HG02798 (cell line): ENCODE measurements around the gene APBB1IP.
"Not testable (repeated sequence)": the region's sequence is repeated elsewhere in the genome, so short reads cannot be mapped to it uniquely, and the experiment has no call there.

Experiments
- ATAC-seq: cut with Tn5 transposase; IDR thresholded peaks from one replicate; pipeline ENCODE4 v1.9.1; 2021; ENCODE audit warnings: mild to moderate bottlenecking; ENCODE audit not compliant: unreplicated experiment, poor library complexity

The APBB1IP gene

DNA sequence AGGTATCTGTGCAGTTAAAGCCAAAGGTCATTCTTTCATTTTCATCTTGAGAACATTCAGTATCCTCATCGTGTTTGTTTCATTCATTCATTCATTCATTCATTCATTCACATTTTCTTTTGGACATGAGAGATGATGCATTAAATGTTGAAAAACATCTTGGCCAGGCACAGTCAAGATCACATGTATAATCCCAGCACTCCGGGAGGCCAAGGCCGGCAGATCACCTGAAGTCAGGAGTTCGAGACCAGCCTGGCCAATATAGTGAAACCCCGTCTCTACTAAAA, 34.3 kb downstream of the APBB1IP start:
- ATAC-seq, result no peak

DNA sequence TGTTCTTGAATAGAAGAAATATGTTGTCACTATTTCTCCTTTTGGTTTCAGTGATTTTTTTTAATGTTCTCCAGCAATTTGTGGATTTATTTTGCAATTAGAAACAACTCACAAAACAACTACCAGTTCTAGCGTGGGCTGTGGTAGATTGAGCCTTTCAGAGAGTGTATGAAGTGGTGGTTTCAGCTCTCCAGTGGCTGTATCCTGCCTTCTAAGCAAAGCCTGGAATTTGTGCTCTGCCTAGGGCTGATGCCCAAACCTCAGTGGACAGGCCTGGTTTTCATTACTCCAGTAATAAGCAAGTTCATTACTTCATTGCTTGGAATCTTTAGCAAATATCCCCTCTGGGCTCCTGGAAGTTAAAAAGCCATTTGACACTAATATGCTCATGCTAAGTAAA, 35.9 kb downstream of the APBB1IP start:
- ATAC-seq, result no peak

DNA sequence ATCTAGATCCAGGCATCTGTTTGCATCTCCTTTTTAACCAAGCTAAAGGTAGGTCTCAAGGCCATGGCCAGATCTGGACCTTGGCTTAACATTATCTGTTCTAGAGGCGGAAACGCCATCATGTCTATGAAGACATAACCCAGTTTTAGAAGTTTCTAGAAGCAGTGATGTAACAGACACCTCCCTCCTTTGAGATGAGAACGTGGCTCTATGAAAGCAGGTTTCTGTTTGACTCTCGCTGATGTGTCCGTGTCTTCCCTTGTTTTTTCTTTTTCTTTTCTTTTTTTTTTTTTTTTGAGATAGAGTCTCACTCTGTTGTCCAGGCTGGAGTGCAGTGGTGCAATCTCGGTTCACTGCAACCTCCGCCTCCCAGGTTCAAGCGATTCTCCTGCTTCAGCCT, 36.7 kb downstream of the APBB1IP start:
- ATAC-seq, result peak; percentile 34

DNA sequence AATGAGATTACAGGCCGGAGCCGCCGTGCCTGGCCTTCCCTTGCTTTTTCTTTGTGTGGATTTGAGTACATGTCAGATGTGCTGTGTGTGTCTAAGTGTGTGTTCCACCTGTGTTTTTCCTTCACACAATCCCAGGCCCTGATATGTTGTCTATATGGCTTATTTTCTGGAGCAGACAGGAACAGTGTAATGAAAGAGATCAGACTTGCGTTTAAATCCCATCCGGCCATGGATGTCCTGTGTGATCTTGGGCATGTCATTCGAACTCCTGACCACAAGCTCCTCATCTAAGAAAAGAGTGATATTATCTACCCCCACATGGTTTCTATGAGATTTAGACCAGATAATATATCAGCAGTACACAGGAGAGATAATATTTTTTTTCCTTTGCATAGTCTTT, 37.2 kb downstream of the APBB1IP start:
- ATAC-seq, result no peak

DNA sequence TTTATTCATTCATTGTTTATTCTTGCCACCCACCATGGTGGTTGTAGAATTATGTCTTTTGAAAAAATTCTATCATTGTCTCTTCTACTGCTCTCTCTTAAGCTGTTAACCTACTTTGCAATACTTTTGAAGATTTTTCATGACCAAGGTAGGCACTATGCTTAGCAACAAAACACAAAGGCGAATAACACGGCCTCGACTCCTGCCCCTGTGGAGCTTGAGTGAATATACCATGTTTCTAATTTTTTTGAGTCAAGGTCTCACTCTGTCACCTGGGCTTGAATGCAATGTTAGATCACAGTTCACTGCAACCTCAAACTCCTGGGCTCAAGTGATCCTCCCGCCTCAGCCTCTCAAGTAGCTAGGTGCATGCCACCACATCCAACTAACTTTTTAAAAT, 39.4 kb downstream of the APBB1IP start:
- no peak for ATAC-seq

DNA sequence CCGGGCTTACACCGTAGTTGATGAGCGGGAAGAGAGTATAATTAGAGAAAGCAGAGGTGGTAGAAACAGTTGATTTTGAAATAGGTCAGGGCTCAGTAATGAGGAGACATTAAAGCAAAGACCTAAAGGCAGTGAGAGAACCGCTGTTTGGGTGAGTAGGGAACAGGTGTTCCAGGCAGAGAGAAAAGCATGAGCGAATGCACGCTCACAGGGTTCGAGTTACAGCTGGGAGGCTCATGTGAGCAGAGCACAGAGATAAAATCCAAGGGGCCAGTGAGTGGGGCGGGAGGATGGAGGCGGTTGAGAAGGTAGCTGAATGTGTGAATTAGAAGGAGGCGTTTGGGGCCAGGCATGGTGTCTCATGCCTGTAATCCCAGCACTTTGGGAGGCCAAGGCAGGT, 39.9 kb downstream of the APBB1IP start:
- ATAC-seq, result no peak

DNA sequence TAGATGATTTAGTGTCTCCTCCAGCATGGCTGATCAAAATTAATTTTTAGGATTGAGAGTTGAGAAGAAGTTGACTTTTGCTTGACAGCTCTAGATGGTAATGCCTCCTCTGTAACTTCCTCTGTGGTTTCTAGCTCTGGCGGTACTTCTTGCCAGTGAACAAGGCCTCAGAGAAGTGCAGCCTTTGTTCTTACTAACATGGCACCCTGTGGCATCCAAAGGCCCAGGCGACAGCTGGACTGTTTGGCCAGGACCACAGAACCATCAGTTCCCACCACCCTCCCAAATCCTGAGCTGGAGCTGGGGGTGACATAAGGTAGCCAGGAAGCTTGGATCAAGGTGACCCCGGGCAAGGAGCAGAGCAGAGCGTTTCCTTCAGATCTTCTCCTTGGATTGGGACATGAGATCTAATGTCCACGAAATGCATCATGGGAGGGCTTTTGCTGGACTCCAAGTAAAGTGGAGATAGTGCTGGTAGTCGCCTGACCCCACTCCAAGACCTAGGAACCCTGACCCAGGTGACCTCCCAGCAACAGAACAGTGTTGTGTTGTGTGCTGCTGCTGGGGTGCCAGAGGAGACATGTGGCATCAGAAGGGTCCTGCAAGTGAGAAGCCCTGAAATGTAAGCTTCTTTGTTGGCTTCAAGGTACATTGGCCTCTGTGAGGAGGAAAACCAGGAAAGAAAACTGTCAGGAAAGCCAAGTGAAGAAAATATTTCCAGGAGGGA, 41.8 kb downstream of the APBB1IP start:
- ATAC-seq, result peak; percentile 50

DNA sequence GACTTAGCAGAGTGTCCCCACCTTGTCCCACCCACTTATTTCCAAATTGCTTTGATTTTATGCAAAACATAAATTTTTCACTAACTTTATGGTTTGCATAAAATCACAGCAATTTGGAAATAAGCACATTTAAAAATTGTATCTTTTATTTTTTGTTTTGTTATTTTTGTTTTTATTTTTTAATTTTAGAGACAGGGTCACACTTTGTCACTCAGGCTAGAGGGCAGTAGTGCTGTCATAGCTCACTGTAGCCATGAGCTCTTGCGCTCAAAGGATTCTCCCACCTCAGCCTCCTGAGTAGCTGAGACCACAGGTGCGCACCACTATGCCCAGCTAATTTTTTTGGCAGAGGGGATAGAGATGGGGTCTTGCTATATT, 43.2 kb downstream of the APBB1IP start:
- ATAC-seq, result peak; percentile 27

DNA sequence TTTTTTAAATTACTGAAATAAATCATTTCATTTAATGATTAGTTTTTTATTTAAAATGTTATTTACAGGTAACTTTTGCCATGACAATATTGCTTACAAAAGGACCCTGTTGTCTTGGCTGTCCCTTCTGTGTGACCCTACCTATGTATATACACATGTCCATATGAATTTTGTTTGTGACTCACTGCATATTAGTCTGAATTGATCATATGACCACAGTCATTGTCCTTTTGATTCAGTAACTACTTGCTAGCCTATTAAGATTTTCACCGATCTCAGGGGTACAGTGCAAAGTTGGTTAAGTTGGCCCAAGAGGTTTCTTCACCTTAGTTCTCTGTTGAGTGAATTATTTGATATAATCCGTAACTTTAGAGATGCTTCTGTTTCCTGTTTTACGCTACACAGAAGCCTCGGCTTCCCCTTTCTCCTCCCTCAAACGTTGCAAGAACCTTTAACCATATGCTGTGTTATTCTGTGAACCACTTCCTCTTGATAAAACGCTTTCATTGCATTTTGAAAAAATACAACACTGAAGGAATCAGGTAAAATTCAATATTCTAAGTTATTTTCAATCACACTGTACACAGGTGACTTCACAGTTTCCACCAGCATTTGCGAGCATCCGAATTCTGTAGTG, 43.9 kb downstream of the APBB1IP start:
- ATAC-seq, result peak; percentile 37

DNA sequence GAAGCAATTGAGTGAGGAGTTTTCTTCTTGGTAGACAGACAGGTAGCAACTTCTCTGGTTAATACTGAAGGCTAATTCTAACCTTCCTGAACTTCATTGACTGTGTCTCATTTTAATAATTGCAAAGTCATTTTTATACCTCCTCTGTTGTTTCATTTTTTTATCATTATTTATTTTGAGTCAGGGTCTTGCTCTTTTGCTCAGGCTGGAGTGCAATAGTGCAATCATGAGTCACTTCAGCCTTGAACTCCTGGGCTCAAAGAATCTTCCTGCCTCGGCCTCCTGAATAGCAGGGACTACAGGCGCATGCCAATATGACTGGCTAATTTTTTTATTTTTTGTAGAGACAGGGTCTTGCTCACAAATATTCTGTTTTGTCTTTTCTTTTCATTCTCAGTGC, 45.4 kb downstream of the APBB1IP start:
- no peak for ATAC-seq

DNA sequence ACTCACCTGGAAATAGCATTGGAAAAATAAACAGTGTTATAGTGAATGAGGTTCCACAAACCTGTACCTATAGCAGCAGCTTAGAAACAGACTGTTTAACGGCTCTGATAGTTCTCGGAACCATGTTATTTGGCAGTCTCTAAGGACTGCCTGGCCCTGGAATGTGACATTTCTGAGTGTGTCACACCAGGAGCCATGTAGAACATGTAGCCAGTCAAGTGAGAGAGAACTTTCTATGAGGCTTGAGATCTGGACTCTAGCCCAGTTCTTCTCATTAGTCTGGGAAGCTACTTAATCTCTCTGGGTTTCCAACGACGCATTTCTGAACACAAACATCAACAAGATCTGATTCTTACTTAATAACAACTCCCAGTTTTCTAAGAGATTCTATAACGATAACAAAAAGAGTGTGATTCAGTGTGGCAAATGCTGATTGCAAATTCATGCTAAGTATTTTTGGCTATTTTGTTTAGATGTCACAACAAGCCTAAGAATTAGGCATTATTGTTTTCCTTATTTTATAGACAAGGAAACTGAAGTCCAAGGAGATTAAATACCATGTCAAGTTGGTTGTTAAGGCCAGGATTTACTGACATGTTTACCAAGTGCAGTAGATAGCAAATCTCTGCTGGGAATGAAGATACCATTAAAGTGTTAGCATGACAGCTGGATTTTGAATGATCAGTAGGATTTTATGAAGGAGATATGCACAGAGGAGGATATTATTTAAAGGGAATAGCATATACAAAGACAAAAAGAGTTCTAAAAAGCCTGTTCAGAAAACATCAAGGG, 47.2 kb downstream of the APBB1IP start:
- ATAC-seq, result no peak

DNA sequence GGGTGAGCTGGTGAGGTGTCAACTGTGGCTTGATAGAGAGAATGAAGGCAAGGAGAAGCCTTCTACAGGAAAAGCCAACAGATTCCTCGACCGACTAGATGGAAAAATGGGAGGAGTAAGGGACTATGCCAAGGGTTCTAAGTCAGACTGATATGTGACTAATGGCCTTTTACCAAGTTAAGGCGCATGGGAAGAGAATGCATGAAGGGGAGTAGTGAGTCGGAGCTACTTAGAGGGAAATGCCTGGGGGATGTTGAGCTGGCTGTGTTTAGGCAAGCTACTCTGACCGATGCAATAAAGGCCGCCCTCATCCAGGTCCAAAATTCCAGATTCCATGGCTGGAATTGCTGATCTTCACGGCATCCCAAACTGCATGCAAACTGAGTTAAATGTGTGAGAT, 48.2 kb downstream of the APBB1IP start:
- ATAC-seq, result no peak

DNA sequence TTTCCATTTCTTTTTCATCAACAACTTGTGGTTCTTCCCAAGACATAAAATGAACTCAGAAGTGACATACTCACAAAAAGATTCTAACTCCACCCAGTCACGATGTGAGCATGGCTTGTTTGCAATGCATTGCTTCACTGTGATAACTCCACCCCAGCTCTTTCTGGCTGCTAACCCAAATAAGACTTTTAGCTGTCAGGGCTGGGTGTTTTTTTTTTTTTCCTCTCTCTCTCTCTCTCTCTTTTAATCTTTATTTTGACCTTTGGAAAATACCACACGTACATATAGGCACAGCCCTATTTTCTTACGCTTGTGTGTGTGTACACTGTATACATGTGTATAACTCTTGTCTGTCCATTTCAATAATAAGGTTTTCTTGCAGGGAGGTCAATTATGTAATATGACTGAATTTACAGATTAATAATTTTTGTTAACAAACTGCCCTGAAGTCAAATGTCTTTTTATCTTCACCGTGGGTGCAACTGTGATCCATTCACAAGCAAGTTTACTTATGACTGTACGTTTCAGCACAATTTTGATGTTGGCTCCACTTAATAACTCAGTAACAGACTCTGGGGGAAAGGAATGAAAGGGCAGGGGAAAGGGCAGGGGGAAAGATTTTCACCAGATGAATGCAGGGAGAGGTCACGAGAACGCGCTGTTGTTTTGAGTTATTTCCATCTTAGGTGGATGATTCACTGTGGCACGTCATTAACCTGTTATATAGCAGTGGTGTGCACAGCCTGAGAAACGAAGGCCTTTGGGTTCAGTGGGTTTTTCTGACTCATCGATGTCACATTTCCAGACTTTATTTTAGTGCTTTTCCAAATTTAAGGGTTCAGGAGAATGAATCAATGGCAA, 49.1 kb downstream of the APBB1IP start:
- ATAC-seq, result peak; percentile 85

DNA sequence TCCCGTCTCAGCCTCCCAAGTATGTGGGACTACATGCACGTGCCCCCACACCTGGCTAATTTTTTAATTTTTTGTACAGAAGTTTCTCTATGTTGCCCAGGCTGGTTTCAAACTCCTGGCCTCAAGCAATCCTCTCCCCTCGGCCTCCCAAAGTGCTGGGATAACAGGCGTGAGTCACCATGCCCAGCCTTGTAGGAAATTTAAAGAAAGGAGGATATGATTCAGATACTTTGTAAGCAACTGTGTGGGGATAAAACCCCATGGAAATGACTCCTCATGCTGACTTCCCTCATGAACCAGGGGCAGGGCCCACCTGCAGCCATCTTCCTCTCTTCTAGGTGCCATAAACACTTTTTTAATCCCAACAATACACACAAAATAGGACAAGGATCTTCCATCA, 50.2 kb downstream of the APBB1IP start:
- no peak for ATAC-seq

DNA sequence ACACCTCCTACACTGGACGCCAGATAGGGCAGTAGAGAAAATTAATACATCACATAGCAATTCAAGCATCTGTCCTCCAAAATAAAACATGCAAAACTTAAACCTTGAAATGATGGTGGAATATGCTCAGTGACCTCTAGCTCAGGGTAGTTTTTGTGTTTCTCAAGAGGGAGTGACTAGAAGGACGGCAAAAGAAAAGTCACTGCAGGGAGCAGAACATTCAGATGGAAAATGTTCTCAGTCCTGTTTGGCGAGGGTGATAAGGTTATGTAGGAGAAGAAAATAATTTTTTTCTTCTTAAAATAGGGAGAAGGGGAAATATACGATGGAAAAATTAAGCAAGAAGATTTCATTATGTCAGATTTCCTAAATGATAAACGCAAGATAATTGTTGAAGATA, 50.9 kb downstream of the APBB1IP start:
- no peak for ATAC-seq

DNA sequence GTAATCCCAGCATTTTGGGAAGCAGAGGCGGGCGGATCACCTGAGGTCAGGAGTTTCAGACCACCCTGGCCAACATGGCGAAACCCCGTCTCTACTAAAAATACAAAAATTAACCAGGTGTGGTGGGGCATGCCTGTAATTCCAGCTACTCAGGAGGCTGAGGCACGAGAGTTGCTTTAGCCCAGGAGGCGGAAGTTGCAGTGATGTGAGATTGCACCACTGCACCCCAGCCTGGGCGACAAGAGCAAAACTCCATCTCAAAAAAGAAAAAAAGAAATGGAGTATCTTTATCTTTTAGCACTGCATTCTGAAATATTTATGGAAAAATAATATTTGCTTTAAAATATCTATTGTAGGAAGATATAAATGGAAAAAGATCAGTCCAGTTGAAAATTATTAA, 52.2 kb downstream of the APBB1IP start:
- ATAC-seq, result not testable (repeated sequence)

DNA sequence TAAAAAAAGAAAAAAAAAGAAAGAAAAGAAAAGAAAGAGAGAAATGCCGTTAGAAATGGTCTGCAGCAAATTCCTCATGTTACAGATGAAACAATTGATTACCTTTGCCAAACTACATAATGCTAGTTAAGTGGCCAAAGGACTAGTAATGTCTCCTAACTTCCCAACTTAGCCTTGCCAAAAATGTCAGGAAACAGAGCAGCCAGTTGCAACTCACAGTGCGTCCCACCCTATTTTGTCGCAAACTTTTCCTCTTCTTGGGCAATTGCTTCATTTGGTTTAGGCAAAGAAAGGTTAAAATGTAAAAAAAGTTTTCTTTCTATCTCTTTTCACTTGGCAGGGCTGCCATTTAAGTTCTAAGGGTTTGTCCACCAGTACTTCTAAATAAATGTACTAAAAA, 53.1 kb downstream of the APBB1IP start:
- no peak for ATAC-seq

DNA sequence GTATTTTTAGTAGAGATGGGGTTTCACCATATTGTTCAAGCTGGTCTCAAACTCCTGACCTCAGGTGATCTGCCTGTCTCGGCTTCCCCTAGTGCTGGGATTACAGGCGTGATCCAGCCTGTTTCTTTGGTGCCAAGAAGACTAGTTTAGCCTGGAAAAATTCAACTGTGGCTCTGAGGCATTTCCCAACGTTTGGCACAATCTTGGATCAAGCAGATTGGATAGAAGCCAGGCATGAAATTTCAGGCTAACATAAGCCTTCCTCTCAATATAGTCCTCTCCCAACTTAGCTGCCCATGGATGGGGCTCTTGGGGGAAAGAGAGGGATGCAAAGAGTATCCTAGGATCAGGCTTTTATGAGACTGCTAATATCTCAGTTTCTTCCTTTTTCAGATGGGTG, 53.8 kb downstream of the APBB1IP start:
- no peak for ATAC-seq

DNA sequence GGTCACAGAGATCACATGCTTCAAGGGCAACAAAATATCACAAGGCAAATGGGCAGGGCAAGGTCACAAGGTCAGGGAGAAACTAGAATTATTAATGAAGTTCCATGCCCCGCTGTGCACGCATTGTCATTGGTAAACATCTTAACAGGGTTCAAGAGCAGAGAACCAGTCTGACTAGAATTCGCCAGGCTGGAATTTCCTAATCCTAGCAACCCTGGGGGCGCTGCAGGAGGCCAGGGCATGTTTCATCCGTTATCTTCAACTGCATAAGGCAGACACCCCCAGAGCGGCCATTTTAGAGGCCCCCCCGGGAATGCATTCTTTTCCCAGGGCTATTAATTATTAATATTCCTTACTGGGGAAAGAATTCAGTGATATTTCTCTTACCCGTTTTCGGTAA, 54.6 kb downstream of the APBB1IP start:
- ATAC-seq, result not testable (repeated sequence)

DNA sequence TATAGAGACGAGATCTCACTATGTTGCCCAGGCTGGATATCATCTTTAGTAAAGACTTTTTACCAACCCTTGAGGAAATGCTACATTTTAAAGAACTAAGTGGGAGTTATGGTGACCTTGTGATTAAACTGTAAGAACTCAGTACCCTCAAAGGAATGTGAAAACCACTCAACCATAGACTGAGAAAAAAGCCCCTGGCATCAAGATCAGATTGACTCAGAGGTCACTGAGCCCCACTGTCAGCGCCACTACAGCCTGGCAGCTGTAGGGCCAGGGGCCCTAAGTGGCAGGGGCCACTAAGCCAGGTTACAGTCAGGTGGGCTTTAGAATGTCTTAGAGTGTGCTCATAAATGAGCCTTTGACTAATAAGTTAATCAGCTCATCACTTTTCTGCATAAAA, 55.9 kb downstream of the APBB1IP start:
- ATAC-seq, result no peak

DNA sequence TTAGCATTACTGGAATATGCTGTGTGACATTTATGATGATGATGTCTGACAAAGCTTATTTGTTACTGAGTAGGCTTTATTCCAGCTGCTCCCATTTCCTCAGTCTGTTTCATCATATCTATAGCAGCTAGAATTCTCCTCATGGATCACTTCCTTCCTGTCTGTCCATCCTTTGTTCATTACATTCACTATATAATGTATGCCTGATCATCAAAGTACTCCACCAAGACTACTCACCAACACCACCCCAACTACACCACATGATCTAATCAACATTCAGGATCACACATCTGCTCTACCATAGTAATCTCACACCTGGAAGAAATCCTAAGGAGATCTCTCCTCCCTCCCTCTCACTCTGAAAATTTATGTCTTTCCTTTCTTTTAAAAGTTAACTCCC, 61.3 kb downstream of the APBB1IP start:
- no peak for ATAC-seq
